ENCODE measurements around the gene AMHR2.

The AMHR2 gene

DNA sequence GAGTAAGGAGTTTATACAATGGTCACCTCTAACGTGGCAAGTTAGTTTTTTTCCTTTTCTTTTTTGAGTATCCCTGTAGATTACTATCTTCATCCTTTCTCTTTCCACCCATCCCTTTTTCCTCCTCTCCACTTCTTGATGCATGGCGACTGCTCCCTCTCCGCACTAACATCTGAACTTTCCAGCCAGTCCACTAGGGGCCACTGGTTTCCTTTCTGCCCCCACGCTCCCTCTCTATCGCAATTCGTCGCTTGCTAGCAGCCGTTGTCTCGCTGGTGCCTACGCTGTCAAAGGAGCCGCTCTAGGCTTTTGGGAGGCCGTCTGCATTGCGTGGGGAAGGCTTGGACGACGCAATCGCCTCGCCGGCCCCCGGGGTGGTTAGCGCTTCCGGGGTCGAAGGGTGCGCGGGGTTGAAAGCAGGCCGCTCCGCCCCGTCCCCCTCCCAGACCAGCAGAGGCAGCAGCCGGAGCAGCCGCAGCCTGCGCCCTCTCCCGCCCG, 28.1 kb downstream of the AMHR2 start, which contains the start of gene PCBP2:
PCBP2 (plus strand) TSS at position 442 of the 498 bp plus-strand sequence. CDS start 2,699 bp downstream, outside the sequence.
- Histone ChIP-seq H3K27me3 (no peaks in the 10 kb centered on the region; the same call in 1 of the 2 replicates), H3K36me3 (peaks cover 36% of the 10 kb centered on the region), H3K9me3 (no peaks in the 10 kb centered on the region), H3K4me3 (ENCODE audit: low read depth, low read length) (peak within 1 kb of the TSS; percentile 97), H3K4me1 (peaks cover 26% of the 10 kb centered on the region)
- TF ChIP-seq, protein P1, sequence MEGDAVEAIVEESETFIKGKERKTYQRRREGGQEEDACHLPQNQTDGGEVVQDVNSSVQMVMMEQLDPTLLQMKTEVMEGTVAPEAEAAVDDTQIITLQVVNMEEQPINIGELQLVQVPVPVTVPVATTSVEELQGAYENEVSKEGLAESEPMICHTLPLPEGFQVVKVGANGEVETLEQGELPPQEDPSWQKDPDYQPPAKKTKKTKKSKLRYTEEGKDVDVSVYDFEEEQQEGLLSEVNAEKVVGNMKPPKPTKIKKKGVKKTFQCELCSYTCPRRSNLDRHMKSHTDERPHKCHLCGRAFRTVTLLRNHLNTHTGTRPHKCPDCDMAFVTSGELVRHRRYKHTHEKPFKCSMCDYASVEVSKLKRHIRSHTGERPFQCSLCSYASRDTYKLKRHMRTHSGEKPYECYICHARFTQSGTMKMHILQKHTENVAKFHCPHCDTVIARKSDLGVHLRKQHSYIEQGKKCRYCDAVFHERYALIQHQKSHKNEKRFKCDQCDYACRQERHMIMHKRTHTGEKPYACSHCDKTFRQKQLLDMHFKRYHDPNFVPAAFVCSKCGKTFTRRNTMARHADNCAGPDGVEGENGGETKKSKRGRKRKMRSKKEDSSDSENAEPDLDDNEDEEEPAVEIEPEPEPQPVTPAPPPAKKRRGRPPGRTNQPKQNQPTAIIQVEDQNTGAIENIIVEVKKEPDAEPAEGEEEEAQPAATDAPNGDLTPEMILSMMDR (IDR thresholded peaks at IDR 0.05; ENCODE audit: low read depth, low read length), result peak; percentile 91
- DNase-seq, result peak; percentile 99

DNA sequence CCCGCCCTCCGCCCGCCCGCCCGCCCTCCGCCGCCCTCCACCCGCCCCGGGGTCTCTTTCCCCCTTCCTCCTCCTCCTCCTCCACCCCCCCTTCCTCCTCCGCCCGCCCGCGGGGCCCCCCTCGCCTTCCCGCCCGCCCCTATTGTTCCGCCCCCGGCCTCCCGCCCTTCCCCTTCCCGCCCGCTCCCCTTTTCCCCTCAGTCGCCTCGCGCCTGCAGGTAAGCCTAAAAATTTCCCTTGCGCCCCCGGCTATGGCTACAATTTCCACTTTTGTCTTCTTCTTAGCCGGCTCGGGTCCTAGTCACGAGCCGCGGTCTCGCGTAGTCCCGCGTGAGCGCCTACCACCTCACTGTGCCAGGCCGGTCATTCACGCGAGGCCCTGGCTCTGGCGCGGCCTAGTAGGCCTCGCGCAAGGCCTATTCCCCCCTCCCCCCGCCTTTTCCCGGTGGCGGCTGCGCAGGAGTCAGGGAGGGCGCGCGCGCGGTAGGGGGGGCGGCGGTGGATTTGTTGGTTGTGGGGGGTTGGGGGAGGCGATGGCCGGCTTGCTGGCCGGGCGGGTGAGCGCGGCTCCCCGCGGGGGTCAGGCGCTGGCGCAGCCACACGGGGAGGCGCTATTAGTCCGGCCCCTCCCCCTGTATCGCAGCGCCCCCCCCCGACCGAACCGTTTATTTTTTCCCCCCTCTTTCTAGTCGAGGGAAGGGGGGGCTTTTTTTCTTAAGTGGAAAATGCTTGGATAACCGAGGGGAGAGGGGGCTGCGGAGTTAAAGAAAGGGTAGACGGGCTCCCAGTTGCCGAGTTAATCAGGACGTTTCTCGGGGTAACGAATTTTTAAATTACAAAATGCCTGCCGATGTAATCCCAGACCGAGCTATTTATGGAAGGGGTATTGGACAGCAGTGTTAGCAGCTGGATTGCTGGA, 28.8 kb downstream of the AMHR2 start:
- Histone ChIP-seq H3K4me1 (peaks cover 27% of the 10 kb centered on the region), H3K9me3 (no peaks in the 10 kb centered on the region), H3K36me3 (peaks cover 43% of the 10 kb centered on the region), H3K27me3 (no peaks in the 10 kb centered on the region; the same call in 1 of the 2 replicates), H3K4me3 (ENCODE audit: low read depth, low read length) (peak overlapping the region; percentile 97)
- peak; percentile 91 for DNase-seq
- TF ChIP-seq, protein P1 (IDR thresholded peaks at IDR 0.05; ENCODE audit: low read depth, low read length), result 0 out of 2 replicates have a peak, but pooled peaks have one; percentile 11

DNA sequence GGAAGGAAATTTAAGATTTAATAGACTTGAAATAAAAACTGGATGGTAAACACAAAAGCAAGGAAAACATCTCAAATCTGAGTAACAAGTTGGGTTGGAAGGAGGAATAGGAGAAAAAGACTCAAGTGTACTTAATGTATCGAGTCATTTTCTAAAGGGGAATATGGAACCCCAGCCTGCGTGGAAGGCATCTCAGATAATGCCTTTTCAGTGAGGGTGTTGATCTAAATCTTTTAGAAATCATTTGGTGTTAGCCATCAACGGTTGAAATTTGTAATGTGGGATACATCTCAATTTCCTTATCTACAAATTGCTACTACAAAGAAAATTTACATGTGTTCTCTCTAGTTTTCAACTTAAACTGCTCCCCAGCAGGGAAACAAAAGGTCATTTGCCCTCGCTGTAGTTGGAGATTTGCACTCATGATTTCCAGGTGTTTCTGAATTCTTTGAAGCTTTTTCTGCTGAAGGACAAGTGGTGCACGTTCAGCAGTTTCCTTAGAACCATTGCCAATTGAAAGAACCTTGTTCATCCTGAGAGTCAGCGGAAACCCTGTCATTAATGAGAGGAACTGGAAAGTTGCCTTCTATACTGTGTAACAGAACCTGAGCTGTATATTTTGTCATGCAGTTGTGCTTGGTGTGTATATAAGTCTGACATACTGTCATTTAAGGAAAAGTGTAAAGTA, 30.4 kb downstream of the AMHR2 start:
- H3K9me3 ChIP-seq, result no peaks in the 10 kb centered on the region
- DNase-seq, result no peak
- no peaks in the 10 kb centered on the region; the same call in 1 of the 2 replicates for H3K27me3 ChIP-seq
- TF ChIP-seq, protein P1 (IDR thresholded peaks at IDR 0.05; ENCODE audit: low read depth, low read length), result no peak
- peaks cover 27% of the 10 kb centered on the region for H3K4me1 ChIP-seq
- peaks cover 60% of the 10 kb centered on the region for H3K36me3 ChIP-seq
- H3K4me3 ChIP-seq (ENCODE audit: low read depth, low read length), result peak overlapping the region; percentile 97

DNA sequence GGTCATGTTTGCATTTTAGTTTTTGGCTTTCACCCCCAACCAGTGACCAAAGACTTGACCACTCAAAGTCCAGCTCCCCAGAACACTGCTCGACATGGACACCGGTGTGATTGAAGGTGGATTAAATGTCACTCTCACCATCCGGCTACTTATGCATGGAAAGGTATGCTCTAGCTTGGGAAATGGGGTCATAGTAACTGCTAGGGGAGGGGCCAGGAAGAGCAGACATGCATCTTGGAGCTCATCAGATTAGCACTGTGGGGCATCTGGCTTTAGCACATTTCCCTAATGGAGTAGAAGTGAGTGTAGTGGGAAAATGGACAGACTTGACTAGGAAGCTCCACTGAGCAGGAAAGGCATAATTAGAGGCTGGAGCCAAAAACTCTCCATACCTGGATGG, 31.1 kb downstream of the AMHR2 start:
- TF ChIP-seq, protein P1 (IDR thresholded peaks at IDR 0.05; ENCODE audit: low read depth, low read length), result no peak
- peaks cover 66% of the 10 kb centered on the region for H3K36me3 ChIP-seq
- DNase-seq, result peak; percentile 52
- no peaks in the 10 kb centered on the region for H3K9me3 ChIP-seq
- H3K27me3 ChIP-seq, result no peaks in the 10 kb centered on the region; the same call in 1 of the 2 replicates
- H3K4me1 ChIP-seq, result peaks cover 27% of the 10 kb centered on the region
- peak overlapping the region; percentile 97; the same call in 1 of the 2 replicates for H3K4me3 ChIP-seq (ENCODE audit: low read depth, low read length)

DNA sequence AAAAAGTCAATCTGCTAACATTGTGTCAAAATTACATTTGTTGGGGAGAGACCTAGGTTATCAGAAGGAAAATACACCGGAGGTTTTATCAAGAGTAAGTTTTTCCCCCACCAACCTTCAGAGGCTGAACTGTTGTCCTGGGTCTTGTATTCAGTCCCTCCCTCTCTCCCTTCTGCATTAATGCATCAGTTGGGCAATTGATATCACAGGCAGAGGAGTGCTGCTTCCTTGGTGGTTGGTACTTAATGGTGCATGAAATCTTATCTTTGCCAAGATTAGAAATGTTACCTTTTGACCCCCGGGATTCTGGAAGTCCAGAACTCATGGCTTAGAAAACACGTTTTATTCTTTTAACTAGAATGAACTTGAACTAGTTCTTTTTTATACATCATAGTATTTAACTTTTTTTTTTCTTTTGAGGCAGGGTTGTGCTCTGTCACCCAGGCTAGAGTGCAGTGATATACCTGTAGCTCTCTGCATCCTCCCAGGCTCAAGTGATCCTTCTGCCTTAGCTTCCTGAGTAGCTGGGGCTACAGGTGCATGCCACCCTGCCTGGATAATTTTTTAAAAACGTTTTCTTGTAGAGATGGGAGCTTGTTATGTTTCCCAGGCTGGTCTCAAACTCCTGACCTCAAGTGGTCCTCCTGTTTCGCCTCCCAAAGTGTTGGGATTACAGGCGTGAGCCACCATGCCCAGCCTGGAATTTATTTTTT, 33.2 kb downstream of the AMHR2 start:
- Histone ChIP-seq H3K4me3 (ENCODE audit: low read depth, low read length) (no peak overlapping the region), H3K27me3 (no peaks in the 10 kb centered on the region; the same call in 1 of the 2 replicates), H3K36me3 (peaks cover 87% of the 10 kb centered on the region), H3K9me3 (no peaks in the 10 kb centered on the region), H3K4me1 (peaks cover 32% of the 10 kb centered on the region)
- TF ChIP-seq, protein P1 (IDR thresholded peaks at IDR 0.05; ENCODE audit: low read depth, low read length), result no peak
- DNase-seq, result no peak
